GM18951 (cell line): ENCODE results near the gene MMEL1.

Source experiments
- POLR2A ChIP-seq: IDR thresholded peaks from 4 replicates; pipeline ENCODE4 v1.6.1; 2011; ENCODE audit warnings: mild to moderate bottlenecking; ENCODE audit not compliant: insufficient read length, insufficient read depth; ENCODE audit errors: extremely low read depth
- in situ Hi-C: fragments of 300-500 bp; cut with MboI; formaldehyde crosslinking; loops from one replicate; pipeline ENCODE4 v1.12.0; 2022; ENCODE audit warnings: low sequenced_read_pairs, mixed read lengths, inconsistent platforms; ENCODE audit not compliant: unreplicated experiment

The MMEL1 gene

DNA sequence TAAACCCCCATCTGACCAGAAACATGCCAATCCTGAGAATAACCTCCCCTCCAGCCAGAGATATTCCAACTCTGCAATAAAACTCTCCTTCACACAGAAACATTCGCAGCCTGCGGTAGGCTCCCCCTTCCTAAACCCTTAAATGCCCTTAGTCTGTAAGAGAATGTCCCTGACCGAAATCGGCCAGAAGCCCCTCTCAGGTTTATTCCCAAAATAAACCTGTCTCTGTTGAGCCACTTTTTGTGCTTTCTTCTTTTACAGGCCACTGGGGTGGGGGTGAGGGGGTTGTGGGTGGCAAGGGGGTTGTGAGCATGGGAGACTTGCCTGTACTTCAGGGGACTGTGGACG is 41.6 kb downstream of the MMEL1 start:
- no peak for TF ChIP-seq POLR2A
- in situ Hi-C loops, result no loop called here

DNA sequence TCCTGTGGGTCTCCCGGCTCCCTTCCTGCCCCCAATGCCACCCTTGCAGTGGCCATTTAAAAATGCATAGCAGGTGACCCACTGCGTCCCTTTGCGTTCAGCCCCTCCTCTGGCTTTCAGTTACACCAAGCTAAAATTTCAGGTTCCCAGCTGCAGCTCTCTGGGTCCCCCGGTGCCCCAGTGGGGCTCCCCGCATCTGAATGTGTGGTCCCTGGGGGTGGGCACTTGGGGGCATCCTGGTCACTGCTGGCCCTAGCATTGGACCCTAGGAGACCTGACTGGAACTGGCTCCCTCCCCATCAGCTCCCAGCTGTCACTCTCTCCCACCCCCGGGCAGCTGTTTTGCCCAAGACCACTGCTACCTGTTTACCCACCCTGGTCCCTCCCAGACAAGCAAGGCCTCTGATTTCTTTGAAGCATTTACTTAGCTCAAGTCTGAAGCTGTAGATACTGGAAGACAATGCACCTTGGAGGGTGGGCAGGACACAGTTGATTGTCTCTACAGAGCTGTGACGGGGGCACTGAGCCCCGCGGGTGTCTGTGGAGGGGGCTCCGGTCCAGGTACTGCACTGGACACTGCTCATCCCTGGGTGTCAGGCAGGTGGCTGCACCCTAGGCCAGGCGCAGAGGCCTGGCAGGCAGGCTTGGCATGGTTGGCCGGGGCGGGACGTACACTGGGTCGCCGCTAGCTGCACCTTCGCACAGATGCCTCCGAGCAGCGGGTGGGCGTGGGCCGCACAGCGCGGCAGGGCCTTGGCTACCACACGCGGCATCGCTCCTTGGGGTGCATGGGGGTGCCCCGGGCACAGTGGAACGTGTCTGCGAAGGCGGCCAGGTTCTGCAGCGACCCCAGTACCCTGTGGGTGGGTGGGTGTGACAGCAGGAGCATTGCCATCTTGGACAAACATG is 42.3 kb downstream of the MMEL1 start:
- in situ Hi-C loops, result no loop called here
- no peak for TF ChIP-seq POLR2A

DNA sequence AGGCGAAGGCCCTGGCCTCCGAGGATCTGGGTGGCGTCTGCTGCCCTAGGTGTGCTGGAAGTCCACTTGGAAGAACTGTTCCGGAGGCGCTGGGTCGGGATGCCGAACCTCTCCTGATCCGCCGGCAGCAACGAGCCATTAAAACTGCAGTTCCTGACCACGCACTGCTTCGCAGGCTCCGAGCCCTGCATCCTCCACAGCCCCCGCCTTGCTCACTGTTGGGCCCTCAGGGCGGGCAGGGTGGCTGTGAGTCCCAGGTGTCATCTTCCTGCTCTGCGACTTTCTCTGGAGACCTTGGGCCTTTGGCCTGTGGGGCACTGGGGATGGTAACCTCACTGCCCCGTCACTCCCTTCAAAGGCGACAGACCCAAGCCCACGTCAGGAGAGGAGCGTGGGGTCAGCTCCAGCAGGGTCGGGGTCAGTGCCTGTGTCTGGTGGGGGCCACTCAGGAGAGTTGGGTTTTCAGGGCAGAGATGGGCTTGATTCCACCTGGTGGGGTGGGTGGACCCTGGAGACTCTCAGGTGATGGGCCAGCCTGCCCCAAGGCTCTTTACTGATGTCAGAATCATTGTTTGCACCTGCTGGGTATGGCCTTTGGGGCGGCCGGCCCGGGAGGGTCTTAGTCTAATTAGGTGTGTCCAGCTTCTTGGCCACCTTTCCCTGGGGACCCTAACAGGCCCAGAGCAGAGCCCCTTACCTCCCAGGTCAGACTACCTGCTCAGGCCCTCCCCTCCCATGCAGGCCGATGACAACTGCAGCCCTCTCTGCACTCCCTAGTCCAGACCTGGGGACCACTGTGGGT is 43.2 kb downstream of the MMEL1 start:
- in situ Hi-C loops, result no loop called here
- no peak for TF ChIP-seq POLR2A

DNA sequence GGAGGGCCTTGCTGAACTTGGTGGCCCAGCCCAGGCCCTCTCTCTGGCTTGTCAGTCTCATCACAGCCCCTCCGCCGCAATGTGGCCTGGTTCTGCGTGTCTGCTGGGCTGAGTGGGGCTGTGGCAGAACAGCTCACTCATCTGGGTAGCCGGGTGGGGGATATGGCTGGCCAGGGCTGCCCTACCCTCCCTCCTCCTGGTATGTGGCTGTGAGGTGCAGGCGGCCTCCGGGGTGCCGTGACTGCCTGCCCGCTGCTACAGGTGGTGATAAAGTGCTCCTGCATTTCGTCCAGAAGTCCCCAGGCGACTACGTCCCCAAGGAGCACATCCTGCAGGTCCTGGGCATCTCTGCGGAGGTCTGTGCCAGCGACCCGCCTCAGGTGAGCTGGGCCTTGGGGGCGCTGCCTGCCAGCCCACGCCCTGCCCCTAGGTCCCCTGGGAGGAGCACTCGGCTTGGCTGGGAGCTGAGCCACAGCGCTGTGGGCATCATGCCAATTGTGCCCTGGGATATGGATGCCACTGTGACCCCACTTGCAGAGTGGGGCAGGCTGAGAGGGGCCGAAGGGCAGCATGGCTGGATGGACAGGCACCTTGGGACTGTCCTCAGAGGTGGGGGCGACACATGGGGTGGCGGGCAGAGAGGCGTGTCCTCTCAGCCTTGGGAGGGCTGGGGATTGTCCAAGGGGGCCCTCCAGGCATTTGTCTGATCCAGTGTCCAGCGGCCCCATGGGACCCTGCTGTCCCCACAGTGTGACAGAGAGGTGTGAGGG is 44.0 kb downstream of the MMEL1 start:
- in situ Hi-C loops, result no loop called here
- TF ChIP-seq POLR2A, result no peak

DNA sequence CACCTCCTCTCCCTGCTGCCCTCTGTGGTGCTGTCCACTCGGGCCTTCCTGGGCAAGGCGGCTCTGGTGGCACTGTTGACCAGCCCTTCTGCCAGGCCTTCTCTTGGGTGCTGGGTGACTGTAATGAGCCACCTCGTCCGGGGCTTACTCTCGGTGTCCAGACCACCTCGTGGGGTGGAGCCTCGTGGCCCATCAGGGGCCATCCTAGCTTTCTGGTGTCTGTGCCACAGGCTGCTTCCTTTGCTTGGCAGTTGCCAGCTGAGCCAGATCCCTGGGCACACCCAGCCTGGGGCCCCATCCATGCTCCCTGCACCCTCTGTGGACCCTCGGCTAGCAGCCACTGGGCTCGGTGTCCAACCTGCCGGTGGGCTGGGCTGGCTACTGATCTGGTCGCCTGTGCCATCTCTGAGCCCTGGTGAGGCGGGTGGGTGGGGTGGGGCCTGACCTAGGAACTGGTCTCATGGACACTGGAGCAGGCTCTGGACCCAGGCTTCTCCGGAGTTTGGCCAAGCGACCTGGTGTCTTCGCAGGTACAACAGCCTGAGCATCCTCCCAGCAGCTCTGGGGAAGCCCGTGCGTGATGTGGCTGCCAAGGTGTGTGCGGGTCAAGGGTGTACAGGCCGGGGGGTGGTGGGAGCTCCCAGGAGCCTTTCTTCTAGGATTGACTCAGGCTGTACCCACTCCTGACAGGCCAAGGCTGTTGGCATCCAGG is 44.8 kb downstream of the MMEL1 start:
- no peak for TF ChIP-seq POLR2A
- in situ Hi-C loops, result no loop called here

DNA sequence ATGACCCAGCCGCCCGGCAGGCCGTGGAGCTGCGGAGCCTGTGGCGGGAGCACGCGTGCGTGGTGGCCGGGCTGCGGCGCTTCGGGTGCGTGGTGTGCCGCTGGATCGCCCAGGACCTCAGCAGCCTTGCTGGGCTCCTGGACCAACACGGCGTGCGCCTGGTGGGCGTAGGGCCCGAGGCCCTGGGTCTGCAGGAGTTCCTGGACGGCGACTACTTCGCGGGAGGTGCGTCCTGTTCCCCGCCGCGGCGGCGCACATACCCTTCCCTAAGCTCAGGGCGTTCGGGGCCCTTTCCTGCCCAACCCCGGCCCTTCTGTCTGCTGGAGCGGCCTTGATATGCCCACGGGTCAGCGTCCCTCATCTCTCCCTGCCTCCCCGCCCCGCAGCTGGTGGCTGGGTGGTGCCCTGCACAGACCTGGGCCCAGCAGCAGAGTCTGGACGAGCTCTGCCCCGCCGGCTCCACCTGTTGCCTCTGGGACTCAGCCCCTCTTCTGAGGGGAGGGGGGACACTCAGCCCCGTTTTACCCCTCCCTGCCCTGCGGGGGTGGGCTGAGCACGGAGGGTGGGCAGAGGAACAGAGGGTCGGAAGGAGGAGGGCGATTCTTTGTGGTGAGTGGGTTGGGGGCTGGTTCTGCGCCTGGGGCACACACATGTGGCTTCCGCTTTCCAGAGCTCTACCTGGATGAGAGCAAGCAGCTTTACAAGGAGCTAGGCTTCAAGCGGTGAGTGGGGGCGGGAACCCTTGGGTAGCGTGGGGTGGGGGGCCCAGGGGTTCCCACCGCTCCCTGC is 45.6 kb downstream of the MMEL1 start:
- no peak for TF ChIP-seq POLR2A
- in situ Hi-C loops, result no loop called here

DNA sequence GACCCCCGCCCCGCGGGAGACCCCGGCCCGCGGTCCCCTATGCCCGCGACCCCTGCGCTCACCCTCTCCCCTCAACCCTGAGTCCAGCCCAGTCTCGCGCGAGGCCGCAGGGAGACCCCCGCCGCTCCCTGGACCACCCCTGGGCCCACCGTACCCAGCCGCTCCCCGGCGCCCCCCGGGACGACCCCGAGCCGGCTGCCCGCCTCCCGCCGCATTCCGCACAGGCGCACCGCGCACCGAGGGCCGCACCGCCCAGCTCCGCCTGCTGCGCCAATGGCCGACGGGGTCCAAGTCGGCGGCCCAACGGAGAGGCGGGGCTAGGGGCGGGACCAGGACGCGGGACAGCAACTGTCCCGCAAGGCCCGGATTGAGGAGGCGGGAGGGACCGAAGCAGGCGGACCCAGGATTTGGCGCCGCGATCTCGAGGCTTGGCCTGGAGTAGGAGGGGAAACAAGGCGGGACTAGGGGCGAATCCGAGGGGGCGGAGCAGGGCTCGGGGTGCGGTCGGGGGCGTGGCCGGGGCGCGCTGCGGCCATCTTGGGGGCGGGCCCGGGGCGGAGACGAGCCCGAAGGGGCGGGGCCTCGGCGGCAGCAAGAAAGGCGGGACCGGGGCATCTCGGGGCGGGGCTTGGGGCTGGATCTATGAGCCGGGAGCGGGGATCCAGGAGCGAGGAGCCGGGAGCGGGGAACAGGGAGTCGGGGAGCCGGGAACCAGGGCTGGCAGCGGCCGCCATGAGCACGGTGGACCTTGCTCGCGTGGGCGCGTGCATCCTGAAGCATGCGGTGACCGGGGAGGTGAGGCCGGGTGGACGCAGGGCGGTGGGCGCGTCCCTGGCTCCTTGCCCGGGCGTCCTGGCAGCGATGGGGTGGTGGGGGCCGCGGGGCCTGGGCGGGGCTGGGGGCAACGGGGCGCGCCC is 46.4 kb downstream of the MMEL1 start, which contains the start of gene PRXL2B:
Gene PRXL2B (plus strand): TSS at position 624 of the 917 bp plus-strand sequence. CDS start 109 bp downstream, at position 733.
- peak; percentile 69 for TF ChIP-seq POLR2A
- in situ Hi-C loops, result no loop called here

DNA sequence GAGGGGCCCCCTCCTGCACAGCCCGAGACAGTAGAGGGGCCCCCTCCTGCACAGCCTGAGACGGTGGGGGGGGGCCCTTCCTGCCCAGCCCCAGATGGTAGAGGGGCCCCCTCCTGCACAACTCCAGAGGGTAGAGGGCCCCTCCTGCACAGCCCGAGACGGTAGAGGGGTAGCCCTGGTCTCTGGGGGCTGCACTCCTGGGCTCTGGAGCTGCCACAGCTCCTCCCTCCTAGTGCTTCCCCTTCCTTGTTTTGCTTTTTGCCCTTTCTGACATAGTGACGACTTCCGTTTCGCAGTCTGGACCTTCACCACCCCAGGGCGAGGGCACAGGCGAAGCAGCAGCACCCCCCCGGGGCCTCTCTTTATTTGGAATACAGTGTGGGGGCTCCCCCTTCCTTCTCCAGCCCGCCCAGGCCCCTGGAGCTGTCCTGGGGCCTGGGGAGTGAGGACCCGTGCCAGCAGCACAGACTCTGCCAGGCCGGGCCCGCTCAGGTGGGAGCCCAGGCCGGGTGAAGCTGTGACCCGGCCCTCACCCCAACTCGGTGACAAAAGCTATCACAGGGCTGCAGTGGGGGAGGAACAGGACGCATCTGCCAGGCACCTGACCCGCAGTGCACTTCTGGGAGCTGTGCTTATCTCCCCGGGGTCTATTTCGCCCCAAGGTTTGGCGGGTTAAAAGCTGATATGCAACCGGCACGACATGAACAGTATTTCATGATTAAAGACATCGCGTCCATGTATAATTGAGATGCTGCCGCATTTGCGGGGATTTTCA is 47.3 kb downstream of the MMEL1 start:
- peak; percentile 63 for TF ChIP-seq POLR2A
- in situ Hi-C loops, result no loop called here

DNA sequence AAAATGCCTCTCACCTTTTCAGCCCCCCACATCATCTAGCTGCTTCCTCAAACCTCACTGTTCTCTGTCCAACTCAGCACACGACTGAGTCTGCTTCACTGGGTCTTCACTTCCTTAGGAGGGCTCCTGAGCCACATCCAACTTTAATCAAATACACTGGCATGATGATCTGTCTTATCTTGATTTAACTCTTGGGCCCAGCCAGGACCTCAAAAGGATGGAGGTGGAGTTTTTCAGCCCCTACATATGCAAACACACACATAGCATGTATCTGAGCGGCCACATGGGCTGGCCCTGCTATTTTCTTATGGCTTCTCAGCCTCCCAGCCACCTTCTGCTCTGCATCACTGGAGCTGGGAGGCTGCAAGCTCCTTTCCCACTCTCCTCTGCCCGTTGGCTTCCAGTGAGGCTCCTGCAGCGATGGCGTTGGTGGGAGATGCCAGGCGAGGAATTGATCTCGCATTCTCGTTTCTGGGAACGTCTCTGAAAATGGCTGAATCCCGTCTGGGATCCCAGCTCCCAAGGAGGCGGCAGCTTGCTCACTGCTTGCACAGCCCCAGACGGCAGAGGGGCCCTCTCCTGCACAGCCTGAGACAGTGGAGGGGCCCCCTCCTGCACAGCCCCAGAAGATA is 48.0 kb downstream of the MMEL1 start:
- peak; percentile 16 for TF ChIP-seq POLR2A
- in situ Hi-C loops, result no loop called here

DNA sequence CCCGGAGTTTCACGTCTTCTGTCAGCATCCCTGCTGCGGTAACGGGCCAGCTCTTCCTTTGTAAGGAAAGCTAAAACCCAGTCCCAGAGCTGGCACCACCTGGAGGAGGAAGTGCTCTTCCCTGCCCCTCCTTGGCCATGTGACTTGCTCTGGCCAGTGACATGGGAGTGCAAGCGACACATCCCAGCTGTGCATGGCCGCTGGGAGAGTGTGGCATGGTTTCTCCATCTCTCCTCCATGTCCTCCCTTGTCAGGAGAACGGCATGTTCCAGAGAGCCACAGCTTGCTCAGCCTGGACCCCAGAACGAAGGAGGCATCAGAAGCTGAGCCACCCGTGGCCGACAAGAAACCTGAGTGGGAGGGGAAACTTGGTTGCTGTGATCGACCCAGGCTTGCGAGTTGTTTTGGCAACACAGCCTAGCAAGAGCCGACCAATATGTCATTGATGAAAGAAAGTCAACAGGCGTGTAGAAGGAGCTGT is 48.9 kb downstream of the MMEL1 start:
- no peak for TF ChIP-seq POLR2A
- in situ Hi-C loops, result no loop called here
